Fibroblast of peridontal ligament (primary cell): Measurements from ENCODE around the gene WWOX.

ENCODE experiments used
- DNase-seq: peaks from one replicate; pipeline ENCODE4 v3.0.0-alpha.2; 2010; ENCODE audit errors: extremely low read depth

The WWOX gene

DNA sequence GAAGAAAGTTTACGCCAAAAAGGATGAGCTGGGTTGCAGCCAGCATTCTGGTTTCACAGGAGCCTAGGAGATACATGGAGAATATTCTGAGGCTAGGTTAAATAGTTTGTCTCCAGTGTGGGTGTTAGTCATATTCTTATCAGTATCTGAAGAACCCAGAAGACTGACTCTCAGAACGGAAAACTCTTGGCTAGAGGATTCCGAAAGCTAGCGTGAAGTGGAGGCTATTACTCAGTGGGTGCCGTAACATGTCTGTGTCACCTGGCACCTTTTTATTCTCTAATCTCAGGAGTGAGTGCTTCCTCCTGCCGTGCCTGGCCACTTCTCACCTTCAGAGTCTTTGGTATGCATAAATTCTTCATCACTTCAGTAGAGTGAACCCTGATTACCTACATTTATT is 199.5 kb downstream of the WWOX start:
- no peak for DNase-seq

DNA sequence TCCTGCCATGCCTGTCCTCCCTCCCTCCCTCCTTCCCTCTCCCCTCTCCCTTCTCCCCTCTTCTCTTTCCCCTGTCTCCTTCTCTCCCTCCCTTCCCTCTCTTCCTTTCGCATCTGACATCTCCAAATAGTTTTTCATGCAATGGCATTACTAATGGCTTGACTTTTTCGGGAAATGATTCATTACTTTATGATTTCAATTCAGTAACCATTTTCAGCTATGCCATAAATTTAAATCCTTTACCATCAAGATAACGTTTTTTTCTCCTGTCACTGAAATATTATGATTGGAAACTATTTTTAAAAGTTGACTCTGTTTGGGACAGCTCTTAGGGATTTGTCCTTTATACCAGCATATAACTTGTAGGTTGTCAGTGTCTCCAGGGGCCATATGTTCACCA is 201.0 kb downstream of the WWOX start:
- DNase-seq = no peak

DNA sequence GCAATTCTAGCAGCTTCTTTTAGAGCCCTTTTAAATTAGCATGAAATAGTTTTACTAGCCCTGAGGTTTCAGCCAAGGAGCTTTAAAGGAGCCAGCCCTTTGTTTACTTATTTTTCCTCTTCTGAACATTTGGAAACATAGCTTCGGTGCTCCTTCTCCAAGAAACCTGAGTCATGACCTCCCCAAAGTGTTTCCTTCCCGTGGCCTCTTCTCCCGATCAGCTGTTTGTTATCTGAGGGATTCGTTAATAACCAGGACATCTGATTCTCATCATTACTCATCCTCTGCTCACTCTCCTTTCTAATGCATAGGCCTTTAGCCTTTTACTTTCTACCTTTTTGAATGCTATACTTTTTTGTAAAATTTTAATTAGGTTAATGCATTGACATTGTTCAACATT is 204.5 kb downstream of the WWOX start:
- no peak for DNase-seq

DNA sequence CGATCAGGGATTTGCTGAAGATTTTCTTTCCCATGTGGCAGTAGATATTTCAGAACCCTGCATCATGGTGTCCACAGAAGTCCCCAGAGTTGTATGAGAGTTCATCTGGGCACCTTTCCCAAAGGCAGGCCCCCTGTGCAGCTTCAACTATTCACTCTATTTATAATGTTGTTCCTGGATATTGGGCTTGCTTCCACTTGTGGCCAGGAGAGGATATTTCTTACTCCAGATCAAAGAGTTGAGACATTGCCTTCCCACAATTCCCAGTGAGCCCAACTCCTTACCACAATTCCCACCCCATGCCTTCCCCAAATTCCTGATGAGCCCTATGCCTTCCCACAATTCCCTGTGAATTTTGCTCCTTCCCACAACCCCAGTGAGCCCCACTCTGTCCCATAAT is 206.9 kb downstream of the WWOX start:
- DNase-seq = no peak

DNA sequence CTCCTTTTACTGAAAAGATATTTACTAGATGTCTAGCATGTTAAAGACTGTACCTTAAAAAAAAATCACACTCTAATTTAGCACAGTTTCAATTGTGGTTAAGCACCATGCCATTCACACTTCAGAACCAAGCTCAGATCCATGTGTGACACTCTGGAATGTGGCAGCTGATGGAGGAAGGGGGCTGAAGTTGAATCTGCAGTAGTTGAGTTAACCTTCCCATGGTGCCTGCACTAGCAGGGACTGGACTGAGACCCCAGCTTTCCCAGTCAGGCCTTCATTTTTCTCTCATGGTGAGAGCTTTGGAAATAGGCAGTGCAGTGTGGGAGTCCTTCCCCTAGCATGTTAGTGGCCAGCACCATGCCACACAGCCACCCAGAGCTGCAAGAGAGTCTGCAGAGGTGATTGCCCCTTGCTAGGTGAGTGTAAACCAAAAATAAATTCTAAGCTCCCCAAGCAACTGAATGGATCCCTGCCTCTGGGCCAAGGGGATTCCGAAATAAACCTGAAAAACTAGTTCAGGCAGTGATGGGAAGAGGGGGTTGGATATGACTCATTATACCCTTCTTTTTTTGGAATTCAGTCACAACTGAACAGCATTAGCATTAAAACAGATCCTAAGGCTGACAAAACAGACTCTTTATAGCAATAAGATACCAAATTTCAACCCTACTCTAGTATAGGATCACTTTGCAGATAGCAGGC is 208.5 kb downstream of the WWOX start:
- DNase-seq = no peak

DNA sequence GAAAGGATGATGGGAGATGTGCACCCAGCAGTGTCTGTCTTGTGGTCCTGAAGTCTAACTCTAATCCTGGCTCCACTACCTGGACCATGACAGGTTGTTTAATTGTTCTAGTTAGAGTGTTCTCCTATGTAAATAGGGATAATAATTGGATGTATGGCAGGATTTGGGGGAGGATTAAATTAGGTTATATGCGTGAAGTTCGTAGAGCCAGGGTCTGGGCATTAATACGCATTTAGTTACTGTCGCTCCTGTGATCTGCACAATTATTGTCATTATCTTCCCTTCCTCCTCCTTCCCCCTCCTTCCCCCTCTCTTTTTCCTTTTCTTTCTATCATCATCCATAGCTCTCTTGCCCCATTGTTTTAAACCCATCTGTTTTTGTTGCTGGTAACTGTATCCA is 210.3 kb downstream of the WWOX start:
- no peak for DNase-seq

DNA sequence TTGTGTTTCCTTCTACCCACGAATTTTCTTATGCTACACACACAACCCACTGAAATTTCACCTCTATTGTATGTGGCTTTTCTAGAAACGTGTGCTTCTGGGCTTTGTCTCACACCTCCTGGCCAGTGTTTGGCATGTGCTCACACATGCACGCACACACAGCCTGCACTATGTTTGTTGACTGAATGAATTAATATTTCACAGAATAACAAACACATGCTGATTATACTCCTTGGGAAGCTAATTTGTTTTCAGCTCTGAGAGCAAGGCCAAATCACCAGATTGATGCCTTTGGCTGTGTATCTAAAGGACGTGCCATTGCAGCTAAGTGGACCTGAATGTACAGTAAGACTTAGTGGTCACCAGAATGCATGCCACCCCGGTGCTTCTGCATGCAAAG is 210.7 kb downstream of the WWOX start:
- no peak for DNase-seq

DNA sequence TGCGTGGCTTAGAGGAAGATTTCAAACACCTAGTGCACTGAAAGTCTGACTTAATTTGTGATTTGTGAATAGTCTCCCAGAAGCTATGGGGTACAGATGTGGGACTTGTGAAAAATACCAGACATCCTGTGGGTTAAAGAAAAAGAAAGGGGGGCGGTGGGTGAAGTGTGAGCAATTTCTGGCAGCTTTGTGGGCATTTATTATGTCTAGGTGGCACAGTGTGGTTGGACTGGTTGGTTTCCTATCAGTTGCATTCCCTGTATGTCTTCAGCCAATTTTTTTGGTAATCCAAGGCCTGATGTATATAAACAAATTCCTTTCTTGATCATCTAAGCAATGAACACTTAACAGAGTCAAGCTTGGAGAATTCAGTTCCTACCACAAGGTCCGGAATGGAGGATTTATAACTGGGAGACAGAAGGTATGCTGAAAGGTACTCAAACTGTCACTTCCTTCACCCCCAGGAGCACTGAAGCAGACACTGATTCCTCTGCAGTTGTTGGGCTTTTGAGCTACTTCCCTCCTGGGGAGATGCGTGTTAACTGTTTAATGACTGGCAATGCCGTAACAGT is 211.6 kb downstream of the WWOX start:
- no peak for DNase-seq

DNA sequence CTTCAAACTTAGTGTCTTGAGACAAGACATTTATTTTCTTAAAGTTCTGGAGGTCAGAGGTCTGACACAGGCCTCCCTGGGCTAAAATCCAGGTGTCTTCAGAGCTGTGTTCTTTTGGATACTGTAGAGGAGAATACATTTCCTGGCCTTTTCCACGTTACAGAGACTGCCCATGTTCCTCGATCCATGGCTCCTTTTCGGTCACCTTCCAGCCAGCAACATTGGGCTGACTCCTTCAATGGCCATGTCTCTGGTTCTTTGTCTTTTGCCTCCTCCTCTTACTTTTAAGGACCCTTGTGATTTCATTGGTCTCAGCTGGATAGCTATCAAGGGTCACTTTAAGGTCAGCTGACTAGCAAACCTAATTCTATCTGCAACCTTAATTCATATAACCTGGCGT is 212.4 kb downstream of the WWOX start:
- no peak for DNase-seq

DNA sequence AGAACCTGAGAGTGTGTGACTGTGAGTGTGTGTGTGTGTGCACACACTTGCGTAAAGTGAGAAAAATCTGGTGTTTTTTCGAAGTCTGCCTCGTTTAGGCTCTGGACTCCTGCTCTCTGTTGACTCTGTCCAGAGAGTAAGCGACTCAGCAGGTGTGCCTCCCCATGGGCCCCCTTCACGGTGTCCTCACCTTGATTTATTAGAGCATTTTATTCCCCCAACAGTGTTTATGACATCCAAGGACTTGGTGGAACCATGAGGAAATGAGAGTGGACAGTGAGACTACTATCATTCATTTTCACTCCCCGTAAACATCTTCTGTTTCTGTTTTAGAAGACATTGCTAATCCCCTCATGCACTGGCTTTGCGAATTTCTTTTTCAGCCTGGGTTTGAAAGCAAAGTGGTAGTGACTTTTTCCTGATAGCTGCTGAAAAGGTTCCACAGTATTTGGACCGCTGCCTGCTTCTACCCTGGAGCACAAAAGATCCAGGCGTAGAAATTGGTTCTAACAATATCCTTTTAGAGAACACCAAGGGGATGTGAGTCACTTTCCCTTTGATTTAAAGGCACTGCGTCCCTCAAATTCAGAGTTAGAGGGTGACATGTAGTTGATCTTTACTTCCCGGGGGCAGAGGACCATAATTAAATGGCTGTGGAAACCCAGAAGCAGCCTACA is 218.2 kb downstream of the WWOX start:
- DNase-seq = no peak

DNA sequence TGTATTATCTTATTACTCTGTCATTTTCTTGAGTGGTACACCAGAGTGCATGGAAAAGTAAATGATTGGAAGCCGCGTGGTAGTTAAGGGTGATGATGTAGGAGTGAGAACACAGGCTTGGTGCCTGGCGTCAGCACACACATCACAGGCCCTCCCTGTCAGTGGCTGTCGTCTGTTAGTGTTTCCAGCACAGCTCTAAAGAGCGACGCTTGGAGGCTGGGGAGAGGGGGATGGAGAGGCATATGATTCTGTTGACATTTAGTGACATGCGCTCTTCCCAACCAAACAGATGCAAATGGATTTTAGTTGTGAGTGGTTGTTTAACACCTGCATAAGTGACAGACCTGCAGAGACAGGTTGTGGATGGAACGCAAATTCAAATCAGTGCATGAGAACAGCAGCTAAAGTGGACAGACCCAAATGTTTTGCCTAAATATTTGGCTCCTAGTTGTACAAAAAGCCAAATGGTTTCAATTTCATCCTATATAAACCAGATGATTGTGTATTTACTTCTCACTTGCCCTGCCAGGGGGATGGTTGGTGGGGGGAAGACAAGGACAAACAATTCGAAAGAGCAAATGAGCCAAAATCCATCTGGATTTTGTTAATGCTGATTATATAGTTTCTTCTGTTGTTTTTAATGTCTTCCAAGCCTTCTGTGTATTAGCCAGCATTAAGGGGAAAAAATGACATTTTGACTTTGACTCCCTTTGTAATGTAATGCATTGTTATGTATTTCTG is 222.3 kb downstream of the WWOX start:
- DNase-seq = no peak

DNA sequence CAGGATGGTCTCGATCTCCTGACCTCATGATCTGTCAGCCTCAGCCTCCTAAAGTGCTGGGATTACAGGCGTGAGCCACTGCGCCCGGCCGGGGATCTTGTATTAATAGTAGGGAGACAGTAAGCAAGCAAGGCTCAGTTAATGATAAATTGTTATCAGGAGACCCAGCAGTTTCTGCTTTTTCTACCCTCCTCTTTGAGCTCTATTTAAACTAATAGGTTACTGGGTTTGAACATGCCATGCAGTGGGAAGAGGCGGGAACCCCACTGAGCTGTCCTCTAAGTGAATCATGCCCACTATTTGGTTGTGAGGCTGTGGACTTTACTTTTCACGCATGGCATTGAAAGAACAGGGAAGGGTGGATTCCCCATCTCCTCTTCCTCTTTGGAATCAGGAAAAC is 223.9 kb downstream of the WWOX start:
- no peak for DNase-seq

DNA sequence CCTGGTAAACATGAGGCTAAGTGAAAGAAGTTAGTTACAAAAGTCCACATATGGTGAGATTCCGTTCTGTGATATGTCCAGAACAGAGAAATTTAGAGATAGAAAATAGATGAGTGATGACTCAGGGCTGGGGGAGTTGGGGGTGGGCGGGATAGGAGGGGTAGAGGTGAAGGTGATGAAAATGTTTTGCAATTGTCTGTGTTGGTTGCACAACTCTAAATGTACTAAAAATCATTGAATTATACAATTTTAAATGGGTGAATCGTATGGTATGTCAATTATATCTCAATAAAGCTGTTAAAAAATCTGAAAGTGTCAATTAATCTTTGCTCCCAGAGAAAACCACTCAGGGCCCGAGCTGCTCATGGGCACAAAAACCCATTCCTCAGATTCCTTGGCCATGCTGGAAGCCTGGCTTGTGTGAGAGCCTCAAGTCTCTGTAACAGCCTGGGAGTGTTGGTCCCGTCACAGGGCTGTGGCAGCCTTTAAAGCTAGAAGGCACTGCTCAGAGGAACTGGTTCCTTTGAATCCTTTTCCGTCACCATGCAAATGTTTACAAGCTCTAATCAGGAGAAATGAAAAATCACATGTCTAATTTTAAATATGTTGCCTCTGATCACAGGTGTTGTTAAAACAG is 225.3 kb downstream of the WWOX start:
- DNase-seq = no peak

DNA sequence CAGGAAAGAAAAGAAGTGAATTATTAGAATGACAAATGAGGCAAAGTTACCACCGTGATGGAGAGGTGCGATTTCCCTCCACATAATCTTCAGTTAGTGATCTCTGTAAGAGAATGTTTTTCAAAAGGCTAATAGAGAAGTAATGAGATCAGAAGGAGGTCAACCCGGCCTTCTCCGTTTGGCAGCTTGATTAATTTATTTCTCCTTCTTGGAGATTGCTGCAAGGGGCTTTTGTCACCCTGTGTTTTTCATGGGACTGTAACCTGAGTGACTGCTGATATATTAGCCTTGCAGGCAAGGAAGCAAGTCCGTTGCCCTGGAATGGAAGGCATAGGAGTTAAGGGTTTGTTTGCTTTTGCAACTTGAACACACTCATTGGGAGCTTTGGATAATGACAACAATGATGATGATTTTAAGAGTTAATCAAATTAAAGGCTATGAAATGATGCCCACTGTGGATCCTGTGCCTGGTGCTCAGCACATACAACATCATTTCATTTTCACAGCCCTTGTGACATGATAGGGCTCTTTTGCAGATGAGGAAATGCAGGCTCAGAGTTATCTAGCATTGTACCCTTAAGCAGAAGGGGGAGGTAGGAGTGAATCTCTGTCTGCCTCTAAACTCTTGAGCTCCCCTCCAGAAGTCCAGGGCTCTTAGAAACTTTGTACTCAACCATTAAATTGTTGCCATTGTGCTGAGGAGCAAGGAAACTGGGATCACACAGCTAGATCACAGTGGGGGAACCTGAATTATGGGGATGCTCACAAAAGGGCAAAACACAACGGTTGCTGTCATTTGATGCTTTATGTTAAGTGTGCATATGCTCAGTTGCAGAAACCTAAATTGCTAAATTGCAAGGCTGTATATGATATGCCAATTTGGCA is 226.3 kb downstream of the WWOX start:
- no peak for DNase-seq

DNA sequence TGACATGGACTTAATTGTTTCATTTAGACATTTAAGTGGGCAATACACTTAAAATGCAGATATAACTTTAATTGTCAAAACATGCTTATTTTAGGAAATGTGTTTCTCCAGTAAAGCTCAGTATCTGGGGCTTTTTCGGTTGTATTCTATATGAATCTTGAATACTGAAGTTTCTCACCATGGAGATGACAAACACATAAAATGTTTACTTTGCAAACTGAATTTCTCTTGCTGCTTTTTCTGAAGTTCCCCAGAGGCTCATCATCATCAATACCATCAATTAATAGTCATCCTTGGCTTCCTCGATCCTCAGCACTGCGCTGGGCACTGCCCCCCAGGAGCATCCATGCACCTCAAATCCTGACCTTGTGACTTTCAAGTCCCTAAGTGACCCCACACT is 227.3 kb downstream of the WWOX start:
- DNase-seq = no peak

DNA sequence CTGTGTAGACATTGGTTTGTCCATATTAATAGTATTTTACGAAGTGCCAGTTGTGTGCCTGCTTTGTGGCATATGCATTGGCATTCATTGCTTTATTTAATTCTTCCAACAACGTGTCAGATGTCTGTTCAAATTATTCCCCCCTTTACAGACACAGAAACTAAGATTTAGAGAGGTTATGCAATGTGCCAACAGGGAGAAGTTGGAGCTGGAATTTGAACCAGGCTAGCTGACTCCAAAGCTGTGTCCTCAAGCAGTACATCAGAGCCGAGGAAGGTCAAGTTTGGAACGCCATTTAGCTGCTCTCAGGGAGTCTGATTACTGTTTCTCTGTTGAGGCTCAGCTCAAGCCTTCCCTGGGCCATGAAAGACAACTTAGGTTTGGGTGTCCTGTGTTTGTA is 232.3 kb downstream of the WWOX start:
- DNase-seq = no peak

DNA sequence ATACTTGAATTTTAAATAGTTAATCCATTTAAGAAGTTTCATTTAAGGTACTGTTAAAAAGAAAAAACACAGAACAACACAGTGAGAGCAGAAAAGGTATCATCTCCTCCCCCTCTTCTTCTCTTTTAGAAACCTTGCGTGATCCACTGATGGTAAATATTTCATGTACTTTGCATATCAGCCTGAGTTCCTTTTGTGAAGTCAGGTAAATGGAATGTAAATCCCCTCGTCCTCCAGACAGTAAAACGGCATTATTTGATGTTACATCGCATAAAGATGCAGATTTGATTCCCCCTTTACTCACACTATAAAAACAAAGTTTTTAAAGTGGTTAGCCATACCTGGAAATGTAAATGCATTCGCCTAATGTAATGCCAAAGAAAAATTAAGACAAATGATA is 234.4 kb downstream of the WWOX start:
- no peak for DNase-seq

DNA sequence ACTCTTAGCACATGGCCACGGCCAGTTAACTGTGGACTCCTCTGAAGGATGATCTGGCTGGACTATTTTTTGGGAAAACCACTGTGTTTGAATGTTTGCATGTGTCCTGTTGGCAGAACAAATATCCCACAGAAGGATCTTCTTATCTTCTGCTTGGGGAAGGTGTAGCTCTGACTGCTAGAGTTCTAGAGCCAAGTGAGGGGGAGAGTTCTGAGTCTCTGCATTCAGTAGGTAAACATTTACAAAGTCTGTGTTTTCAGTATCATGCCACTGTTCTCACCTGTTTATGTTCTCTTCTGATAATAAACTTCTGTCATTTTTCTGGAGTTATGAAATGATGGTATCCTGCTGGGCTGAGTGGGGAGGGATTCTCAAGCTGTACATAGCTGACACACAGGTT is 241.1 kb downstream of the WWOX start:
- DNase-seq = no peak

DNA sequence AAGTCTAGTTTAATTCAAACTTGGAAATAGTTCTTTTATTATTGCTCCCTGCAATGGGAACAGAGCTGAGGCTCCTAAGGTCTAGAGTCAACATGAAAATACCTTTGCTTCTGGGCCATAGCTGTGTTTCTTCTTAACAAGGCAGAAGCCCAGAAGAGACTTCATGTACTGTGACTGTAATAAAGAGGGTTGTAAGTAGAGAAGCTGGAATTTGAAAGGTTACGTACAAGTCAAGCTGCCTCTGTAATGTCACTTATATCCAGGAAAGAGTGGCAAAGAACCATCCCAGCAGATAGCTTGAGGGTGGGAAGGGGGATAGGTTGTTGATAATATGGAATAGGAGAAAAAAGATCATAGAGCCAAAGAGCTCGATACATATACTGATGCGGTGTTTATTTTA is 248.6 kb downstream of the WWOX start:
- DNase-seq = no peak

DNA sequence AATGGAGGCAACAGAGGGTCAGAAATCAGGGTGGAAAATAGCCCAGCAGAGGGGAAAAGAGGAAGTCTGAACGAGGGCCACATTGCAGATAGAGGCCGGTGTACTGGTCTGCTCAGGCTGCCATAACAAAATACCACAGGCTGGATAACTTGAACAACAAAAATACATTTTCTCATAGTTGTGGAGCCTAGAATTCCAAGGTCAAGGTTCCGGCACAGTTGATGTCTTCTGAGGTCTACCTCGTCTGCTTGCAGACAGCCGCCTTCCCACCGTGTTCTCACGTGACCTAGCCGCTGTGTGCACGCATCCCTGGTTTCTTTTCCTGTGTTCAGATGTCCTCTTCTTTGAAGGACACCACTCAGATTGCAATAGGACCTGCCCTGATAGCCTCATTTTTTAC is 249.4 kb downstream of the WWOX start:
- DNase-seq = no peak

DNA sequence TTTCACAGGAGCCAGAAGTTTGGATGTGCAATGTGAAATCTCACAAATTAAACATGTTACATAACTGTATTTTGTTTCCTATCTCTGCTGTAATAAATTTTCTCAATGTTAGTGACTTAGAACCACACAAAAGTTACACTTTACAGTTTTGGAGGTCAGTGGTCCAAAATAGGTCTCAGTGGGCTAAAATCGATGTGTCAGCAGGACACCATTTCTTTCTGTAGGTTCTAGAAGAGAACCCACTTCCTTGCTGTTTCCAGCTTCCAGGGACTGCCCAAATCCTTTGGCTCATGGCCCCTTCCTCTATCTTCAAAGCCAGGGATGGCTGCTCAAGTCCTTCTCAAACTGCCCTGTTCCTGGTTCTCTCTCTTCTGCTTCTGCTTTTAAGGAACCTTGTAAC is 252.7 kb downstream of the WWOX start:
- DNase-seq = no peak
